Stimulated activated CD8-positive, alpha-beta memory T cell treated with anti-CD3 and anti-CD28 coated beads, Interleukin-15, amount 100 ng/mL, for 4 hours (primary cell): ENCODE results near the gene EIF4A3.

Experiments
- DNase-seq, 2 donors: peaks; one replicate each; pipeline ENCODE4 v3.0.0-alpha.2; 2020; ENCODE audit warnings: low read depth in 2 of 2

Gene EIF4A3

DNA sequence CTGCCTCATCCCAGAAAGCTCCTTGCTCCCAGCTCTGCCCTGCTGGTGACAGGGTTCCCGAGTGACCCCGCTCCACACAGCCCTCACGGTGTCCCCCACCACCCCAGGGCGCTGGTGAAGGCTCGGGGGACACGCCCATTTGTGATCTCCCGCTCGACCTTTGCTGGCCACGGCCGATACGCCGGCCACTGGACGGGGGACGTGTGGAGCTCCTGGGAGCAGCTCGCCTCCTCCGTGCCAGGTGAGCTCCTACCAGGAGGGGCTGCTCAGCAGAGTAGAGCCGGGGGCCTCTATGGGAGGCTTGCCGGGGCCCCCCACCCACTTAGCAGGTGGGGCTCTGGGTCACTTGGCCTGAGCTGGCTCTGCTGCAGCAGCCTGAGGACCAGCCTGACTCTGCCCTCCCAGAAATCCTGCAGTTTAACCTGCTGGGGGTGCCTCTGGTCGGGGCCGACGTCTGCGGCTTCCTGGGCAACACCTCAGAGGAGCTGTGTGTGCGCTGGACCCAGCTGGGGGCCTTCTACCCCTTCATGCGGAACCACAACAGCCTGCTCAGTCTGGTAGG lies 34.4 kb downstream of the EIF4A3 start:
- DNase-seq: no peak

DNA sequence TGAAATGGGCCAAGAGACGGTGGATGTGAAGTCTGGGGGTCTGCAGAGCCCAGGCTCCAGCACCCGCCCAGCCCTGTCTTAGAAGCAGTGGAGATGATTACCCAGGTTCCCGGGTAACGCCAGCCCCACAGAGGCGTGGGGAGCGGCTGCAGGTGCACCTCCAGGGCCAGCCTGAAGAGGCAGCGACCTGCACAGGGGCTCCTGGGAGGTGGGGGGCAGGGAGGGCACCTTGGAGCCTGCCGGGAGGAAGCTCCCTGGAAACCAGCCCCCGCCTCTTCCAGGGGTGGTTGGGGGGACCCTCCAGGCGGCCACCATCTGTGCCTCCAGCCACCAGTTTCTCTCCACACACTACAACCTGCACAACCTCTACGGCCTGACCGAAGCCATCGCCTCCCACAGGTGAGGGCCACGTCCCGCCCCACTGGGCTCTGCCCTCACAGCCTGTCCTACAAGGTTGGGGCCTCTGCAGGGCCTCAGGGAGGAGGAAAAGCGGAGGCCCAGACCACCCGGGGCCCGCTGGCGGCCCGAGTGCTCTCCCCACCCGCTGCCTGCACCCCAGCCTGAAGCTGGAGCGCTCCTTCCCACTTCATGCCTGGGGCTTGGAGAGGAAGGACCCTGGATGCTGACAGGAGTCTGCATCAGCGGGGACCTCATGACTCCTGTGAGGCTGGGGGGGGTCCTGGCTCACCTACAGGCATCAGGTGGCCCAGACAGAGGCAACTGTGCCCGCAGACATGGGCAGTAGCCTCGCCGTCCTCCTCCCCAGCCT lies 35.0 kb downstream of the EIF4A3 start:
- no peak for DNase-seq

DNA sequence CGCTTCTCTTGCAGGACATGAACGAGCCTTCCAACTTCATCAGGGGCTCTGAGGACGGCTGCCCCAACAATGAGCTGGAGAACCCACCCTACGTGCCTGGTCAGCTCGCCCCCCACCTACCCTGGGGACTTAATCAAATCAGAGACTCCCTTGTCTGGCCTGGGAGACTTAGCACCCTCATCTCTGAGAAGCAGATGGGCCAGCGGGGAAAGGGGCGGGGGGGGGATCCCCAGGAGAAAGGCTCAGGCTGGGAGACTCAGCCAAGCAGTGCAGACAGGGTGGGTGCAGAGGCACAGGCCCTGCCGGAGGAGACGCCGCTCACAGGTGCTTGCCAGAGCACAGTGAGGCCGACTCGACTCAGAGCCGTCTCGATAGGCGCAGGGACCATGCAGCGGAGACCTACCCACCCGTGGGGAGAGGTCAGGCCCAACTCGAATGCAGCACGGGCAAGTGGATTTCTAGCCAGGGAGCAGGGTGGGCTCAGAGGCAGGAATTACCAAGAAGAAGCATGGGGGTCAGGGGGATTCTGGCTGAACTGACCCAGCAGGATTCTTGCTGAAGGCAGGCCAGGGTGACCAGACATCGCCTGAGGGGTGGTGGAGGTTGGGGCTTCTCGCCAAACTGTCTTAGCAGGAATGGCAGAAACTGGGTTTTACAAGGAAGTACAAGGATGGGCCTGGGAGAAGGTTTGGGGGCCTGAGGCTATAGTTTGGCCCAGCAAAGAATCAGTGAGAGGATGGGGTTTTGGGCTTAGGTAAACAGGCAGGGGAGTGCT lies 35.8 kb downstream of the EIF4A3 start:
- DNase-seq: no peak

DNA sequence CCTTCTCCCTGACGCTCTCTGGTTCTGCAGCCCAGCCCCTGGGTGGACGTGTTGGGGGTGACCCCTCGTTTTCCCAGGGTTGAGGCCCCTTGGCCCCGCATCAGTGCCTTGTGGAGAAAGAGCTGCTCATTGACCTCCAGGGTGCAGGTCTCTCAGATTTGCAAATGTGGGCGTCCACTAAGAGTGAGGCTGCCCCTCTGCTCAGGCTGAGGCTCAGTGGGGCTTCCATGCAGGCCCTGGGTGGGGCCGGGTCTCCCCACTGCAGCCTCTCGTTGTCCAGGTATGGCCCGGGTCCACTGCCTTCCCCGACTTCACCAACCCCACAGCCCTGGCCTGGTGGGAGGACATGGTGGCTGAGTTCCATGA lies 36.5 kb downstream of the EIF4A3 start:
- no peak for DNase-seq

DNA sequence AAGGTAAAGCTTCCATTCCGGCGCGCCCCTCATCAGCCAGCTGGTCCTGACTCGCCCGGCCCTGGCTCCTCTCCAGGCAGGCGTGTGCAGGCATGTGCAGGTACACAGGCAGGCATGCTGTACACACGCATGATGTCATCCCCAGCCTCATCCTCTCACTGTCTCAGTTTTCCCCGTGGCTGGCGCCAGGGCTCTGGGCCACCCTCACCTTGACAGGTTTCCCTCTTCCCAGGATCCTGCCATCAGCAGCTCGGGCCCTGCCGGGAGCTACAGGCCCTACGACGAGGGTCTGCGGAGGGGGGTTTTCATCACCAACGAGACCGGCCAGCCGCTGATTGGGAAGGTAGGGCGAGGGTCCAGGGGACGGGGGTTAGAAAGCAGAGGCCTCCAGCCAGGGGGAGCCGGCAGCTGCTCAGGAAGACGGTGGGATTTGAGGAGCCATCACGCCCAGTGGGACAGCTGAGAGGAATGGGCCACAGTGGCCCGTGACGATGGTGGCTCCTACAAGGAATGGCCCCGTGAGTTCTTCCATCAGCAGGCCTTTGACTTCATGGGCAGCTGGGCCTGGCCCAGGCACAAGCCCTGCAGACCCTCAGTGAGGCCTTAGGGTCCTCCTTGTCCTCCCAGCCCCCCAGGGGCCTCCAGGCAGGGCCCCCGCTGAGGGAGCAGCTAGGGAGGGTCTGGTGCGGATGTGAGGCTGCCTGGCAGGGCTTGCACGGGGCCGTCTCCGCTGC lies 37.0 kb downstream of the EIF4A3 start:
- no peak for DNase-seq

DNA sequence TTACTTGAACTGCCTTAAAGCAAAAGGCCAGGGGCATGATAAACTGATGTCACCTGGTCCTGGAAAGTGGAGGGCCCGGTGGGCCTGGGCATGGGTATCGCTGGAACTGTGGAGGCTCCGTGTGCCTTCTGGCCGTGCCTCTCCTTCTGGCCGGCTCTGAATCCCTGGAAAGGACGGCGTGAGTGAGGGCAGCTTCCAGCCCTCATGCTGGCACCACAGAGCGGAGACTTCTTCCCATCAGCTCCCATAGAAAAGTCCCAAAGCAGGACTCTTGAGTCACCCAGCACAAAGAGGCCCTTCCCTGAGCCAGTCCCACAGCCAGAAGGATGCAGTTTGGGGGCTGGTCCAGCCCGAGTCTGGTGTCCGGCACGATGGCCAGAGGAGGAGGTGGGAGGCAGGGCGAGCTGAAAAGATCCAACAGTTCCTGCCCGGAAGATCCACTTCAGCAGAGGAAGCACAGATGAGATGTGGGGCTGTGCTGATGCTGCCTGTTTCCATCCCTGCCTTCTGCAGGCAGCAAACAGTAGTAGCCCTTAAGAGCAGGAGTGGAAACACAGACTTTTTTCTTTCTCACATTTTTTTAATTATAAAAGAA lies 37.8 kb downstream of the EIF4A3 start:
- DNase-seq: no peak

DNA sequence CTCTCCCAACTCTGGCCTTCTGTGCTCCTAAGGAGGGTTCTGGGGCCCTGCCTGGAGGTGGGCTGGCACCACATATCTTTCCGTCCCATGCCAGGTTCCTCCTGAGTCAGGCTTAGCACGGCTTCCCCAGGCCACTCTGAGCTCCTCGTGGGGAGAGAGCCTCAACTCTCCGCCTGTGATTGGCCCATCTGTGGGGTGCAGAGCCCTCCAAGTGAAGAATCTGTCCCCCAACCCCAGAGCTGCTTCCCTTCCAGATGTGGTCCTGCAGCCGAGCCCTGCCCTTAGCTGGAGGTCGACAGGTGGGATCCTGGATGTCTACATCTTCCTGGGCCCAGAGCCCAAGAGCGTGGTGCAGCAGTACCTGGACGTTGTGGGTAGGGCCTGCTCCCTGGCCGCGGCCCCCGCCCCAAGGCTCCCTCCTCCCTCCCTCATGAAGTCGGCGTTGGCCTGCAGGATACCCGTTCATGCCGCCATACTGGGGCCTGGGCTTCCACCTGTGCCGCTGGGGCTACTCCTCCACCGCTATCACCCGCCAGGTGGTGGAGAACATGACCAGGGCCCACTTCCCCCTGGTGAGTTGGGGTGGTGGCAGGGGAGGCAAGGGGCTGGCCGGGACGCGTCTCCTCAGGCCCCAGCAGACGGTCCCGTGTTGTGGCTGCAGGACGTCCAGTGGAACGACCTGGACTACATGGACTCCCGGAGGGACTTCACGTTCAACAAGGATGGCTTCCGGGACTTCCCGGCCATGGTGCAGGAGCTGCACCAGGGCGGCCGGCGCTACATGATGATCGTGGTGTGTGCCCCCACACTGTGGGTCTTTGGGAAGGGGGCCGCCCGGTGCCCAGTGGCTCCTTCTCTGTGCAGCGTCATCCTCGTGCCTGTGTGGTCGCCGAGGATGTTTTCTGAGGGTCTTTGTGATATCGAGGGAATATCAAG lies 38.6 kb downstream of the EIF4A3 start:
- no peak for DNase-seq

DNA sequence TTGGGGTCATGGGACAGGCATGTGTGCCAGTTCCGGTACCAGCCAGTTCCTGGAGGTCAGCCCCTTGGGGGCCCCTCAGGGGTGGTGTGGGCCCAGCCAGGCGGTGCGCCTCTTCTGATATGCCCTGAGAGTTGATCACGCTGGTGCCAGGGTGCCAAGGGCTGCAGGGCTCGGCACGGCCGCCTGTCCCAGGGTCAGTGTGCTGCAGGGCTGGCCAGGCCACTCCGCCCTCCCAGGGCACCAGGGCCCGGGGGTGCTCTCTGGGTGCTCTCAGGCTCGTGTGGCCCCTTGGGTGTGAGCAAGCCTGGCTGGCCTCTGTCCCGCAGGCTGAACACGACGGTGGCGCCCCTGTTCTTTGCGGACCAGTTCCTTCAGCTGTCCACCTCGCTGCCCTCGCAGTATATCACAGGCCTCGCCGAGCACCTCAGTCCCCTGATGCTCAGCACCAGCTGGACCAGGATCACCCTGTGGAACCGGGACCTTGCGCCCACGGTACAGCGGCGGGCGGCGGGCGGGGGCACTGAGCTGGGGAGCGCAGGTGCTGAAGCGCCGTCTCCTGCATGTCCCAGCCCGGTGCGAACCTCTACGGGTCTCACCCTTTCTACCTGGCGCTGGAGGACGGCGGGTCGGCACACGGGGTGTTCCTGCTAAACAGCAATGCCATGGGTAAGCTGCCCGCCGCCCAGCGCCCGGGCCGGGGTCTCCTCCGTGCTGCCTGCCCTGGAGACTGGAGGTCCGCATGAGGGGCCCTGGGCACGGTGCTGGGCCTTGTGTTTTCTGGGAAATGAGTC lies 39.5 kb downstream of the EIF4A3 start:
- no peak for DNase-seq

DNA sequence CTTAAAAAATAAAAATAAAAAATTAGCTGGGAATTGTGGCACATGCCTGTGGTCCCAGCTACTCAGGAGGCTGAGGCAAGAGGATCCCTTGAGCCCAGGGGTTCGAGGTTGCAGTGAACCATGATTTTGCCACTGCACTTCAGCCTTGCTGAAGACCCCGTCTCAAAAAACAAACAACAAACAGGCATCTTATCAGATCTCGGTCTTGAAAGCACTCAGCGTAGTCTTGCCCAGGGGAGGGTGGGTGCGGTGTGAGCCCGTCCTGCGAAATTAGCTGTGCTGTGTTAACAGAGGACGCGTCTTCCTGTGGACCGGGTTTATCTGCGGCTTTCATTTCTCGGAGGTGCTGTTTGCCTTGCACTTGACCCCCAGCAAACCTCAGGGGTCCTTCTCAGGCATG lies 40.2 kb downstream of the EIF4A3 start:
- DNase-seq: no peak

DNA sequence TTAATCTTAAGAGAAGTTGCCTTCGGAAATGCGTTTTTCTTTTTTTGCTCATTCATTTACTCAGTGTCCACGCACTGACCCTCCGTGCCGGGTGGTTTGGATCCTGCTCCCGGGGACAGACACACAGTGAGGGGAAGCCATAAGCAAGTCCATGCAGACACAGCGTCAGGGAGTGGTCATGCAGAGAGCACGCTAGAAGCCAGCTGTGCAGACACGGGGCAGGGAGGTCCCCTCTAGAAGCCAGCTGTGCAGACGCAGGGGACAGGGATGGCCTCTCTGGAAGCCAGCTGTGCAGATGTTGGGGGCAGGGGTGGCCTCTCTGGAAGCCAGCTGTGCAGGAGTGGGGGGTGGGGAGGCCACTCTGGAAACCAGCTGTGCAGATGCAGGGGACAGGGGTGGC lies 40.8 kb downstream of the EIF4A3 start:
- no peak for DNase-seq

DNA sequence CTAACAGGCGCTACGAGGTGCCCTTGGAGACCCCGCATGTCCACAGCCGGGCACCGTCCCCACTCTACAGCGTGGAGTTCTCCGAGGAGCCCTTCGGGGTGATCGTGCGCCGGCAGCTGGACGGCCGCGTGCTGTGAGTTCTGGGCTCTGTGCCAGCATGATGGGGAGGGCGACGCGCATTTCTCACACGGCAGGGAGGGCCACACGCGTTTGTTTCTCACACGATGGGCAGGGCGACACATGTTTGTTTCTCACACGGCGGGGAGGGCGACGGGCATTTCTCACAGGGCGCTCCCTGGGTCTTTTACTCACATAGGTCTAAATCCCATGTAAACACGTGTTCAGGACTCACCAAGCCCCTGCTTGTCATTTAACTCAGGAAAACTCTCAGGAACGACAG lies 41.2 kb downstream of the EIF4A3 start:
- no peak for DNase-seq

DNA sequence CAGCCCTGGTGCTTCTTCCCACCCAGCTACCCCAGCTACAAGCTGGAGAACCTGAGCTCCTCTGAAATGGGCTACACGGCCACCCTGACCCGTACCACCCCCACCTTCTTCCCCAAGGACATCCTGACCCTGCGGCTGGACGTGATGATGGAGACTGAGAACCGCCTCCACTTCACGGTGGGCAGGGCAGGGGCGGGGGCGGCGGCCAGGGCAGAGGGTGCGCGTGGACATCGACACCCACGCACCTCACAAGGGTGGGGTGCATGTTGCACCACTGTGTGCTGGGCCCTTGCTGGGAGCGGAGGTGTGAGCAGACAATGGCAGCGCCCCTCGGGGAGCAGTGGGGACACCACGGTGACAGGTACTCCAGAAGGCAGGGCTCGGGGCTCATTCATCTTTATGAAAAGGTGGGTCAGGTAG lies 42.0 kb downstream of the EIF4A3 start:
- no peak for DNase-seq

DNA sequence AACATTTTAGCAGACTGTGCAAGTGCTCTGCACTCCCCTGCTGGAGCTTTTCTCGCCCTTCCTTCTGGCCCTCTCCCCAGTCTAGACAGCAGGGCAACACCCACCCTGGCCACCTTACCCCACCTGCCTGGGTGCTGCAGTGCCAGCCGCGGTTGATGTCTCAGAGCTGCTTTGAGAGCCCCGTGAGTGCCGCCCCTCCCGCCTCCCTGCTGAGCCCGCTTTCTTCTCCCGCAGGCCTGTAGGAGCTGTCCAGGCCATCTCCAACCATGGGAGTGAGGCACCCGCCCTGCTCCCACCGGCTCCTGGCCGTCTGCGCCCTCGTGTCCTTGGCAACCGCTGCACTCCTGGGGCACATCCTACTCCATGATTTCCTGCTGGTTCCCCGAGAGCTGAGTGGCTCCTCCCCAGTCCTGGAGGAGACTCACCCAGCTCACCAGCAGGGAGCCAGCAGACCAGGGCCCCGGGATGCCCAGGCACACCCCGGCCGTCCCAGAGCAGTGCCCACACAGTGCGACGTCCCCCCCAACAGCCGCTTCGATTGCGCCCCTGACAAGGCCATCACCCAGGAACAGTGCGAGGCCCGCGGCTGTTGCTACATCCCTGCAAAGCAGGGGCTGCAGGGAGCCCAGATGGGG lies 42.5 kb downstream of the EIF4A3 start:
- DNase-seq: no peak

DNA sequence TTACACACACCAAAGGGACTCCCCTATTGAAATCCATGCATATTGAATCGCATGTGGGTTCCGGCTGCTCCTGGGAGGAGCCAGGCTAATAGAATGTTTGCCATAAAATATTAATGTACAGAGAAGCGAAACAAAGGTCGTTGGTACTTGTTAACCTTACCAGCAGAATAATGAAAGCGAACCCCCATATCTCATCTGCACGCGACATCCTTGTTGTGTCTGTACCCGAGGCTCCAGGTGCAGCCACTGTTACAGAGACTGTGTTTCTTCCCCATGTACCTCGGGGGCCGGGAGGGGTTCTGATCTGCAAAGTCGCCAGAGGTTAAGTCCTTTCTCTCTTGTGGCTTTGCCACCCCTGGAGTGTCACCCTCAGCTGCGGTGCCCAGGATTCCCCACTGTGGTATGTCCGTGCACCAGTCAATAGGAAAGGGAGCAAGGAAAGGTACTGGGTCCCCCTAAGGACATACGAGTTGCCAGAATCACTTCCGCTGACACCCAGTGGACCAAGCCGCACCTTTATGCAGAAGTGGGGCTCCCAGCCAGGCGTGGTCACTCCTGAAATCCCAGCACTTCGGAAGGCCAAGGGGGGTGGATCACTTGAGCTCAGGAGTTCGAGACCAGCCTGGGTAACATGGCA lies 43.4 kb downstream of the EIF4A3 start:
- no peak for DNase-seq

DNA sequence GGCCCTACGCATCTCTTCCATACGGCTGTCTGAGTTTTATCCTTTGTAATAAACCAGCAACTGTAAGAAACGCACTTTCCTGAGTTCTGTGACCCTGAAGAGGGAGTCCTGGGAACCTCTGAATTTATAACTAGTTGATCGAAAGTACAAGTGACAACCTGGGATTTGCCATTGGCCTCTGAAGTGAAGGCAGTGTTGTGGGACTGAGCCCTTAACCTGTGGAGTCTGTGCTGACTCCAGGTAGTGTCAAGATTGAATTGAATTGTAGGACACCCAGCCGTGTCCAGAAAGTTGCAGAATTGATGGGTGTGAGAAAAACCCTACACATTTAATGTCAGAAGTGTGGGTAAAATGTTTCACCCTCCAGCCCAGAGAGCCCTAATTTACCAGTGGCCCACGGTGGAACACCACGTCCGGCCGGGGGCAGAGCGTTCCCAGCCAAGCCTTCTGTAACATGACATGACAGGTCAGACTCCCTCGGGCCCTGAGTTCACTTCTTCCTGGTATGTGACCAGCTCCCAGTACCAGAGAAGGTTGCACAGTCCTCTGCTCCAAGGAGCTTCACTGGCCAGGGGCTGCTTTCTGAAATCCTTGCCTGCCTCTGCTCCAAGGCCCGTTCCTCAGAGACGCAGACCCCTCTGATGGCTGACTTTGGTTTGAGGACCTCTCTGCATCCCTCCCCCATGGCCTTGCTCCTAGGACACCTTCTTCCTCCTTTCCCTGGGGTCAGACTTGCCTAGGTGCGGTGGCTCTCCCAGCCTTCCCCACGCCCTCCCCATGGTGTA lies 44.1 kb downstream of the EIF4A3 start:
- no peak for DNase-seq

DNA sequence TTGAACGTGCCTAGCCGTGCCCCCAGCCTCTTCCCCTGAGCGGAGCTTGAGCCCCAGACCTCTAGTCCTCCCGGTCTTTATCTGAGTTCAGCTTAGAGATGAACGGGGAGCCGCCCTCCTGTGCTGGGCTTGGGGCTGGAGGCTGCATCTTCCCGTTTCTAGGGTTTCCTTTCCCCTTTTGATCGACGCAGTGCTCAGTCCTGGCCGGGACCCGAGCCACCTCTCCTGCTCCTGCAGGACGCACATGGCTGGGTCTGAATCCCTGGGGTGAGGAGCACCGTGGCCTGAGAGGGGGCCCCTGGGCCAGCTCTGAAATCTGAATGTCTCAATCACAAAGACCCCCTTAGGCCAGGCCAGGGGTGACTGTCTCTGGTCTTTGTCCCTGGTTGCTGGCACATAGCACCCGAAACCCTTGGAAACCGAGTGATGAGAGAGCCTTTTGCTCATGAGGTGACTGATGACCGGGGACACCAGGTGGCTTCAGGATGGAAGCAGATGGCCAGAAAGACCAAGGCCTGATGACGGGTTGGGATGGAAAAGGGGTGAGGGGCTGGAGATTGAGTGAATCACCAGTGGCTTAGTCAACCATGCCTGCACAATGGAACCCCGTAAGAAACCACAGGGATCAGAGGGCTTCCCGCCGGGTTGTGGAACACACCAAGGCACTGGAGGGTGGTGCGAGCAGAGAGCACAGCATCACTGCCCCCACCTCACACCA lies 44.8 kb downstream of the EIF4A3 start:
- no peak for DNase-seq
